GM12878 (cell line): ENCODE measurements around the gene LEP. TPM values are rescaled to one million over a fixed set of nuclear protein-coding genes. Genes with fewer than 3 reads are reported as not detected.

ENCODE experiments used
- BACH1 ChIP-seq: fragments of 450-650 bp; IDR thresholded peaks from 2 replicates; pipeline ENCODE4 v1.6.1; 2017; ENCODE audit warnings: mild to moderate bottlenecking, borderline replicate concordance
- CBX5 ChIP-seq: sonication (generic); IDR thresholded peaks from 2 replicates; pipeline ENCODE4 v1.6.1; 2016; ENCODE audit warnings: low read depth, moderate library complexity, mild to moderate bottlenecking, inconsistent platforms
- E4F1 ChIP-seq: fragments of 450-650 bp; IDR thresholded peaks from 2 replicates; pipeline ENCODE4 v1.6.1; 2018; ENCODE audit warnings: borderline replicate concordance, mild to moderate bottlenecking; ENCODE audit not compliant: partially characterized antibody
- PKNOX1 ChIP-seq: fragments of 450-650 bp; IDR thresholded peaks from 2 replicates; pipeline ENCODE4 v1.6.1; 2016; ENCODE audit warnings: mild to moderate bottlenecking
- POLR2AphosphoS2 ChIP-seq: IDR thresholded peaks from 2 replicates; pipeline ENCODE4 v1.6.1; 2011; ENCODE audit warnings: low read depth, mild to moderate bottlenecking, low read length, improper control_type of control experiment, moderate library complexity
- RELB ChIP-seq: fragments of 450-650 bp; IDR thresholded peaks from 2 replicates; pipeline ENCODE4 v1.6.1; 2017; ENCODE audit warnings: low read depth, mild to moderate bottlenecking, moderate library complexity
- RFX5 ChIP-seq: IDR thresholded peaks from 2 replicates; pipeline ENCODE4 v1.6.1; 2011; ENCODE audit warnings: low read depth, low read length, improper control_type of control experiment
- SKIL ChIP-seq: fragments of 450-650 bp; IDR thresholded peaks from 2 replicates; pipeline ENCODE4 v1.6.1; 2017; ENCODE audit warnings: mild to moderate bottlenecking, low read depth, inconsistent platforms; ENCODE audit not compliant: poor library complexity, severe bottlenecking
- YY1 ChIP-seq: IDR thresholded peaks from 2 replicates; pipeline ENCODE4 v1.6.1; 2011; ENCODE audit warnings: low read depth, mild to moderate bottlenecking, low read length
- ZNF207 ChIP-seq: fragments of 450-650 bp; IDR thresholded peaks from 2 replicates; pipeline ENCODE4 v1.6.1; 2014; ENCODE audit warnings: antibody characterized with exemption, mild to moderate bottlenecking, borderline replicate concordance
- ZNF274 ChIP-seq: IDR thresholded peaks from one replicate; pipeline ENCODE4 v1.8.0; 2011; ENCODE audit not compliant: insufficient read length, insufficient read depth
- polyA plus RNA-seq, 11 experiments: library from polyadenylated mRNA; depleted of rRNA in 4 of 11; unstranded in 6 of 11; stranded (reverse) in 5 of 11; fragments of >200 nt; fragmentation: Nextera tagmentation in 4 of 11; fragmentation: Illumina TruSeq in 1 of 11; extraction: Ambion mirVana in 4 of 11; extraction: Trizol in 1 of 11; gene quantifications; 1 replicate in 1 of 11; 2 replicates in 10 of 11; pipeline versions ENCODE4 v1.2.1 to v1.2.3, GENCODE V29; 2011 to 2016; ENCODE audit warnings: inconsistent platforms in 2 of 11, missing spikeins in 2 of 11, low read depth in 1 of 11
- total RNA-seq, 4 experiments: library from RNA; depleted of rRNA in 3 of 4; stranded (reverse); fragments of >200 nt in 3 of 4; fragmentation: Illumina TruSeq in 1 of 4; extraction: Trizol in 1 of 4; gene quantifications; 2 replicates each; pipeline versions ENCODE4 v1.2.1 to v1.2.3, GENCODE V29; 2013 to 2021

The LEP gene
- total and polyA plus RNA-seq, 10 of the 15 experiments (the other 5 are each of a cell fraction or from before 2014, with no cell fraction given), result not detected

GRCh38 chr7:128201067-128201689, 39.9 kb upstream of the LEP start (continued):
- TF ChIP-seq BACH1 (no peak), CBX5 (no peak), POLR2AphosphoS2 (no peak), RELB (no peak), PKNOX1 (no peak), E4F1 (no peak), YY1 (no peak), RFX5 (no peak), ZNF207 (no peak), ZNF274 (no peak), SKIL (no peak)
